OCI-LY1 (cell line): ENCODE measurements around the gene TUB.

Experiments used
- H2AFZ ChIP-seq: fragments of 200-600 bp; sonication (generic), shearing (Covaris generic); 2 replicates; pipeline ENCODE4 v1.6.0; 2014; ENCODE audit warnings: antibody characterized with exemption, mild to moderate bottlenecking, low read length
- H3F3A ChIP-seq: fragments of 200-600 bp; sonication (generic), shearing (Covaris generic); 2 replicates; pipeline ENCODE4 v1.6.0; 2014; ENCODE audit warnings: mild to moderate bottlenecking, antibody characterized with exemption, low read length, moderate library complexity; ENCODE audit not compliant: insufficient read depth
- H3K27ac ChIP-seq: fragments of 200-600 bp; sonication (generic); 2 replicates; pipeline ENCODE4 v1.5.1; 2014; ENCODE audit warnings: low read length, mixed run types, mild to moderate bottlenecking, low read depth; ENCODE audit not compliant: poor library complexity, severe bottlenecking
- H3K27me3 ChIP-seq: fragments of 200-600 bp; sonication (generic); 2 replicates; pipeline ENCODE4 v1.6.0; 2014; ENCODE audit warnings: antibody characterized with exemption, mild to moderate bottlenecking, low read length, moderate library complexity; ENCODE audit not compliant: insufficient read depth
- H3K36me3 ChIP-seq: fragments of 200-600 bp; sonication (generic); 2 replicates; pipeline ENCODE4 v1.6.1; 2014; ENCODE audit warnings: mild to moderate bottlenecking, antibody characterized with exemption, low read length, moderate library complexity, mixed read lengths; ENCODE audit not compliant: insufficient read depth
- H3K4me1 ChIP-seq: fragments of 200-600 bp; sonication (generic); 2 replicates; pipeline ENCODE4 v1.5.1; 2014; ENCODE audit warnings: mild to moderate bottlenecking, low read length, moderate library complexity; ENCODE audit not compliant: insufficient read depth, severe bottlenecking
- H3K4me2 ChIP-seq: fragments of 200-600 bp; sonication (generic), shearing (Covaris generic); 2 replicates; pipeline ENCODE4 v1.6.1; 2014; ENCODE audit warnings: low read length
- H3K4me3 ChIP-seq: fragments of 200-600 bp; sonication (generic); 2 replicates; pipeline ENCODE4 v1.5.1; 2014; ENCODE audit warnings: low read length, low read depth, mild to moderate bottlenecking, mixed read lengths; ENCODE audit not compliant: poor library complexity, severe bottlenecking
- H3K79me2 ChIP-seq: fragments of 200-600 bp; shearing (Covaris generic); 2 replicates; pipeline ENCODE4 v1.6.1; 2016; ENCODE audit warnings: mixed run types, low read length, mixed read lengths; ENCODE audit not compliant: insufficient read depth
- H3K9ac ChIP-seq: fragments of 200-600 bp; sonication (generic), shearing (Covaris generic); 2 replicates; pipeline ENCODE4 v1.6.1; 2014; ENCODE audit warnings: mild to moderate bottlenecking, low read length, mixed read lengths
- H3K9me2 ChIP-seq: fragments of 200-600 bp; sonication (generic), shearing (Covaris generic); 2 replicates; pipeline ENCODE4 v1.6.1; 2014; ENCODE audit warnings: low read depth, mild to moderate bottlenecking, low read length, mixed read lengths
- H3K9me3 ChIP-seq: fragments of 200-600 bp; shearing (Covaris generic); 2 replicates; pipeline ENCODE4 v1.6.1; 2014; ENCODE audit warnings: low read length, mixed read lengths
- H4K20me1 ChIP-seq: fragments of 200-600 bp; sonication (generic), shearing (Covaris generic); 2 replicates; pipeline ENCODE4 v1.6.0; 2016; ENCODE audit warnings: mild to moderate bottlenecking, low read length; ENCODE audit not compliant: insufficient read depth
- CTCF ChIP-seq: fragments of 200-600 bp; sonication (generic), shearing (Covaris generic); IDR thresholded peaks from 2 replicates; pipeline ENCODE4 v1.5.1; 2017; ENCODE audit warnings: mild to moderate bottlenecking, antibody characterized with exemption, low read length, moderate library complexity, mixed read lengths
- EZH2 ChIP-seq: fragments of 200-600 bp; sonication (generic), shearing (Covaris generic); IDR thresholded peaks from 2 replicates; pipeline ENCODE4 v1.8.0; 2017; ENCODE audit warnings: borderline replicate concordance, mixed run types, mild to moderate bottlenecking, antibody characterized with exemption, low read length, moderate library complexity, mixed read lengths

The TUB gene

DNA sequence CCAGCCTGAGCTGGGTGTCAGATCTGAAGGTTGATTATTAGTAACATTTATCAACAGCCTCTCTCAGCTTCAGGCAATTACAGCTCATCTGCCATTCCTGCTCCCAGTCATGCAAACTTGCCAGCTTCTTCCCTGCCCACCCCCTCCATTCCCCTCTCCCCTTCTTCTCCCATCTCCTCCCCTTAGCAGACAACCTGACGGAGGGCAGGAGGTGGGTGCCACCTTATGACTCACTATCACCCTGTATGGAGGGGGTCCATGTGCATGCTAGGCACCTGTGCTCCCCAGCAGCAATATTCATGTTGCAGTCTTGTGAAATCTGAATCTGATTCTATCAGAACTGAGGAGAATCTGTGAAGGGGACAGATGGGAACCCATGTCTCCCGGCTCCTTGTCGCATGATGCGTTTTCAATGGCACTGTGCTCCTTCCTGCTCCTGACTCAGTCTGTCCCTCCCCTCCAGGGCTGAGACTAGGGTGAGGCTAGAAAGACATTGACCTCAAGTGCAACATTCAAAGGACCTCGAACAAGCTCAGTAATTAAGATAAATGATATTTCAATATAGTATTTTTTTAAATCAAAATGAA, 46.3 kb upstream of the TUB start:
- no peak overlapping the region for H3K27ac ChIP-seq
- no peaks in the 10 kb centered on the region for H3K9me2 ChIP-seq
- H3K27me3 ChIP-seq, result no peaks in the 10 kb centered on the region
- no peaks in the 10 kb centered on the region for H3K4me1 ChIP-seq
- no peaks in the 10 kb centered on the region for H3F3A ChIP-seq
- H3K79me2 ChIP-seq, result no peaks in the 10 kb centered on the region
- H3K9ac ChIP-seq, result no peak overlapping the region
- no peaks in the 10 kb centered on the region for H4K20me1 ChIP-seq
- H3K9me3 ChIP-seq, result no peaks in the 10 kb centered on the region
- no peak overlapping the region for H2AFZ ChIP-seq
- no peak for TF ChIP-seq CTCF
- TF ChIP-seq EZH2, result no peak
- no peak overlapping the region for H3K4me3 ChIP-seq
- no peaks in the 10 kb centered on the region for H3K36me3 ChIP-seq
- H3K4me2 ChIP-seq, result no peak overlapping the region

GRCh38 chr11:8035200-8035855, 45.7 kb upstream of the TUB start:
- Histone ChIP-seq H4K20me1 (no peaks in the 10 kb centered on the region), H3K36me3 (no peaks in the 10 kb centered on the region), H3K27ac (no peak overlapping the region), H3K27me3 (no peaks in the 10 kb centered on the region), H2AFZ (no peak overlapping the region), H3F3A (no peaks in the 10 kb centered on the region), H3K9me2 (no peaks in the 10 kb centered on the region), H3K9me3 (no peaks in the 10 kb centered on the region), H3K9ac (no peak overlapping the region), H3K79me2 (no peaks in the 10 kb centered on the region), H3K4me3 (no peak overlapping the region), H3K4me2 (no peak overlapping the region), H3K4me1 (no peaks in the 10 kb centered on the region)
- no peak for TF ChIP-seq EZH2
- no peak for TF ChIP-seq CTCF

DNA sequence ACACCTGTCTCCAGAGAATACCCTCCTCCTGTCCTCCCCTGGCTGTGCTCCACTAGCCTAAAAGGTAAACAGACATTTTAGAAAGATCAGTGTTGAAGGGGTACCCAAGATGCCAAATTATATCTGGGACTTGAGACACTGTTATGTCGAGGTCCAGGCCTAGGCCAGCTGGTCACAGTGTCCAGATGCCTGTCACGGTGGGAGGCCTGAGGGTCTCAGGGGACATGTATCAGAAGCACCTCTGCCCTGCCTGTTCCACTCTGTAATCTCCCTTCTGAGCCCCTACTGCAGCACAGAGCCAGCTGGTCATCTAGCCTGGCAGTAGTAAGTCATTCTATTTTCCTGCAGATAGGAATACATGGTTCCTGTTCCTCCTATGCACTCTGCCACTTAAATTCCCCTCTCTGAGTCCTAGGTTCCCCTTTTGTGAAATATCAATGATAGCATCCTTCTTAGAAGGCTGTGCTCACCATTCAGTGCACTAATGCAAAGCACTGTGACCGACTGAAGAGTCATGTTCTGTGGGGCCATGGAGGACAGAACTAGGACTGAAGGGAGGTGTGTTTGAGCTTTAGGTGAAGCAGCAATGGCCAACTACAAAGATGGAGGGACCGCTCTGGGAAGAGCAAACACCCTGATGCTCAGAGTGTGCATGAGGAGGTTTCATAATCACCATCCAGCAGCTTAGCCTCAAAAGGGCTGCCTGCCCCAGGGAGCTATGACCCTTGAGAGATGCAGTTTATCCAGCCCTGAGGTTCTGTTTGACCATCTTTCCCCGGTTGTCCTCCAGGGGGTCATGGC, 44.8 kb upstream of the TUB start:
- TF ChIP-seq CTCF (no peak), EZH2 (no peak)
- Histone ChIP-seq H2AFZ (no peak overlapping the region), H3K4me3 (no peak overlapping the region), H4K20me1 (no peaks in the 10 kb centered on the region), H3K9me3 (no peaks in the 10 kb centered on the region), H3K27ac (no peak overlapping the region), H3K4me2 (no peak overlapping the region), H3K36me3 (no peaks in the 10 kb centered on the region), H3K4me1 (no peaks in the 10 kb centered on the region), H3K79me2 (no peaks in the 10 kb centered on the region), H3F3A (no peaks in the 10 kb centered on the region), H3K9ac (no peak overlapping the region), H3K9me2 (no peaks in the 10 kb centered on the region), H3K27me3 (no peaks in the 10 kb centered on the region)
